HT-29 (cell line): Measurements from ENCODE around the gene CACNA1C. TPM values are rescaled to one million over a fixed set of nuclear protein-coding genes. Genes with fewer than 3 reads are reported as not detected.
"Not testable (repeated sequence)": the region's sequence is repeated elsewhere in the genome, so short reads cannot be mapped to it uniquely, and the experiment has no call there.

Experiments used
- DNase-seq: peaks from one replicate; pipeline ENCODE4 v3.0.0-alpha.2; 2015; ENCODE audit warnings: low spot score
- total RNA-seq: library from RNA; depleted of rRNA; stranded (reverse); fragments of >200 nt; shearing (Covaris generic); gene quantifications from 2 replicates; pipeline ENCODE4 v1.2.3, GENCODE V29; 2014

Gene CACNA1C
- total RNA-seq, 1 experiment from 2014 or later, result under 0.01 TPM

DNA sequence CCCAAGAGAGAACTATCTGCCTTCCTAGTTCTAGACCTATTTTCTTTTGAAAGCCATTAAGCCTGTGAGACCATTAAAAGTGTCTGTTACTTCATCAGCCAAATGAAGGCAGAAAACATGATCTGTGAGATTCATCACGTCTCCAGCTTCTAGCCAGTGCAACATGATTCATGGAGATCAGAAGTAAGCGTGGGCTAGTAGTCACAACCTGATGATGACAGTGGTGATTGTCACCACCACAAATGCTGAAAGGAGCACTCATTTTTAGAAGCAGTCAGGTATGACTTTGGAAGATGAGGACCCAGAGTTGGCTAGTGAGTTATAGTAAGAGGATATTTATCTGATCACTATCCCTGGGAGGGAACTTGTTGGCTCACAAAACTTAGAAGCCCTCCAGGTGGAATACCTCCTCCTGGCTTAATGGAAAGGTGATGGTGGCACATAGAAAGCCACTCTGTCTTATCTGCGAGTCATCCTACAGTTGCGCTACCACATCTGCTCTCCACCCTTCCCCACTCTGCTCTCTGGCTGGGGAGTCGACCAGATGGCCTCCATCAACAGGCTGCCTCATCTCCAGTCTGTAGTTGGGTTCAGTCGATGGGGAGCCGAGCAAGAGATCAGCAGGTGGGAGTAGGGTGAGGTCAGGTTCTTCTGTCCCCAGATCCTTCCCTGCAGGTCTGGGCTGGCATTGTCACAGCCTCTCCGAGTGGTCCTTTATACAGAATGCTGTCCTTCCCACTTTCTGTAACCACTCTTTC, 424.4 kb downstream of the CACNA1C start:
- DNase-seq, result no peak

DNA sequence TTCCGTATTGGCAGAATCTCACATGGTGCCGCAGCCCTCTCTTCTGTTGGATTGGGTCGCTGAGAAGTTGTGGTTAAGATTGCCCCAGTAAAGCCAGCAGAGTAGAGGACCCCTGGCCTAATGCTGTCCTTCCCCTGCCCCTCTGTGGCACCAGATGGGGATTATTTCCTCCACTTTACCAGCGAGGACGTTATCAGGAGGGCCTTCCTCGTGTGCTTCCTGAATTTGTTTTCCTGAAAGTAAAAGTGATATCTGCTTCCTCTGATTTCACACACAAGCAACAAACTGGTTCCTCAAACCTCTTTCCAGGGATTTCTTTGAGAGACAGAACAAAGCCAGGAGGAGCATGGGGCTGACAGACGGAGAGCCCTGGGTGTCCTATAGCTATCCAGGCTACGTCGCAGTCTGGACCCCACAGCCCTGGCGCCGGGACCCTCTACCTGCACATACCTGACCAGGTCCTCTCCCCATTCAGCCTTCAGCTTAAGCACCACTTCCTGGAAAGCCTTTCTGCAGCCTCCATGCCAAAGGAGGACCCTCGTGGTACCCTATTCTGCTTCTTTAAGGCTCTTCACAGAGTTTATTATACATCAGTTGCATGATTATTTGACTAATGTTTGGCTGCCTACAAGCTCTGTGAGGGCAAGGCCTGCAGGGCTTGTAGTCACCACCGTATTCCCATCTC, 427.2 kb downstream of the CACNA1C start:
- no peak for DNase-seq

DNA sequence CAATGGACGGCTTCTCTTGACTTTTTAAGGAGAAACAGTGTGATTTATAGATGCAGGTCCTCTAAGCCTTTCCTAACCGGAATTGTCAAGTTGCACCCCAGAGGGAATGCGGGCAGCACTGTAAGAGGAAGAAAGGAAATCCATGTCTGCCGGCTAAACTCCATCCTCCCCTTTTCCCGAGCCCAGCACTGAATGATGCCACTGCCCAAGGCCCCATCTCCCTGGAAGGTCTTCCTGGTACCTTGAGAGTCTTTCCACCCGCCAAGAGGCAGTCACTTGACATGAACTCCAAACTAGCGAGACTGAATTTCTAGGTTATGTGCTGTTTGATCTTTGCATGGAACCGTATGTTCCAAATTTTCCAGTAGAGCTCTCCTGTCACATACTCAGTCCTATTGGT, 428.6 kb downstream of the CACNA1C start:
- DNase-seq, result no peak

DNA sequence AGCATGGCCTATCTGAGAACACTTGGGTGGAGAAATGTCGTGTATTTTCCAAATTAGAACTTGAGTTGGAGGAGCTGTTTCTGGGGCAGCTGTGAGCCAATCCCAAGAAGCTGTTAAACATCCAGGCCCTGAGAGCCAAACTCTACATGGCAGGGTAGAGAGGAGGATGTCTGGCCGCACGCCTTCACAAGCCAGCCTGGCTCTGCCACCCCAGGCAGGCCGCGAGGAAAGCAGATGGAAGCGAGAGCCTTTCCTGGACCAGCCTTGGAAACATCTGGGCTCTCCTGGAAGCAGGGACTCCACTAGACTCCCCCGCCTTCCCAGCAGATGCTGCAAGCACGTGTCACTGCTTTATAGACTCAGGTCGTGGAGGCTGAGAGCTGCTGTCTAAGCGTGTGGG, 429.2 kb downstream of the CACNA1C start:
- no peak for DNase-seq

DNA sequence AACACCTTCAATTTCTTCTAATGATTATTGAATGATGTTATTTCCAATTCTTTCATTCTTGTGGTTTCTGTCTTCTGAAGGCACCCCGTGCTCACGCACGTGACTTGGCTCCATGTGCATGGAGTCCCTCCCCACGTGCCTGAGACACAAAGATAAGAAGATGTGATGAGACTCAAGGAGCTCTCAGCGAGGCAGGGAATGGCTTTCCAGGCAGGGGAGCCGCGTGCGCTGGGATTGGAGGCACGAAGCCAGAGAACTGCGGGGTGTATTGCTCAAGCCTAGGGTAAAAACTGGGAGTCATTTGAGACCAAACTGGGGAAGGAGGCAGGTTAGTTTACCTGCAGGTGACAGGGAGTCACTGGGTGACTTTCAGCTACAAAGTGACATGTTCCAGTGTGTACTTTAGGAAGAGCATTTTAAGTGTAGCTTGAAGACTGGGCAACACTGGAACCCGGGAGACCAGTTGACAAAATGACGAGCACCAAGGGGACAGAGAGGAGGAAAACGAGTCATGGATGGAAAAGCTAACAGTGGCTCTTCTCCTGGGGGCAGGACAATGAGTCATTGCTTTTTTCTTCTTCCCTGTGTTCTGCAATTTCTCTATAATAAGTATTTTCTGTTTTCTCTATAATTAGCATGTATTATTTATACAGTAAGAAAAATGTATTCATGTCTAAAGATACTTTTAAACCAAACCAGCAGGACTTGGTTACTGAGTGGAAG, 430.3 kb downstream of the CACNA1C start:
- no peak for DNase-seq

DNA sequence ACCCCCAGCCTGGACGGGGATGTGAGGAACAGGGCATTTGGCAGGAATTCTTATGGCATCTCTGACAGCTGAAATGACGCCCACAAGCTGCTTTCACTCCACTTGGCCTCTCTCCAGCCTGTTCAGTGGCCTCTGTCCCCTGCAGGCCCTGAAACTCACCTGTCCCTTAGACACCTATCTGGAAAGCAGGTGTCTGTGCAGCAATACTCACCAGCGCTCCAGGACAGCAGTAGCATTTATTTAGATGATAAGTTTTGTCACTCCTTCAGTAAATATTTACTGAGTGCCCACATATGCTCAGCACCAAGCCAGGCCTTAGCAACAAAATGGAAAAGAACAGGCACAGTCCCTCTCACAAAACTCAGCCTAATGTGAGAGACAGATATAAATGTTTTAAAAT, 430.9 kb downstream of the CACNA1C start:
- DNase-seq, result no peak

DNA sequence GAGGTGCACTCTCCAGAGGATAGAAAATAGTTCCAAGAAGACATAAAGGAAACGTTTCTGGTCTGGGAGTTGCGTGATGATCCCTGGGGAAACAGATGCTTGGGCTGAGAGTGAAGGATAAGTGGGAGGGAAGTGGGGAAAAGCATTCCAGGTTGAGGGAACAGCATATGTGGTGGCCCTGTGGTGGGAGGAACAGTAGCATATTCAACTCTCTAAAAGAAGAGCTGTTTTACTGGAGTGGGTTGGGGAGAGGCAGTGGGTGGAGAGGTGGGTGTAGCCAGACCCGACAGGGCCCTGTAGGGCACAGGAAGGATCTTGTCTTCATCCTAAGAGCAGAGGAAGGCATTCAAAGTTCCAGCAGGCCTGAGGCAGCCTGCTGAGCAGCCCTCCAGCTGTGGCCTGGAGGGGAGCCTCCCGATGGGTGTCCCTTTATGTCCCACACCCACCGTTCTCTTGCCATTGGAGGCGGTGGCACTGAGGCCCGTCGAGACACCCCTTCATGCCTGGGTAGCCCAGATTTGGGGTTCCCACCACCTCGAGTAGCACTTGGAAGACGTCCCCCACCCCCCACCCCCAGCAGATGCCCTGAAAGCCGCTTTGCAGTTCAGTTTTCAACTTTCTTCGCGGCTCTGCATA, 431.5 kb downstream of the CACNA1C start:
- DNase-seq, result no peak

DNA sequence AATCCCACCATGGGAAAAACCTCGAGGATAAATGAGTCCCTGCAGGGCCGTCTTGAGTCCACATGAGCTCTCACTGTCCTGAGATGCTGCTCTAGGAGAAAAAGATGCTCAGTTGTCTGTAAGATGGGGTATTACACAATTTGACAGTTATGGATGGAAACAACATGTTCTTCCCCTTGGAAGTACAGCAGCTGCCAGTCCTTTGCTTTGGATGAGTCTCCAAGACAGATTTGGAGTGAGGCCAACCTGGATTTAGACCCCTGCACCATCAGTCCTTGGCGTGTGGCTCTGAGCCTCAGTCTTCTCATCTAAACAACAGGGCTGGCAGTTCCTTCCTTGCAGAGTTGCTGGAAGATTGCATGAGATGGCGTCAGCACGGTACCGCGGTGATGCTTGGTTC, 432.9 kb downstream of the CACNA1C start:
- DNase-seq, result no peak

DNA sequence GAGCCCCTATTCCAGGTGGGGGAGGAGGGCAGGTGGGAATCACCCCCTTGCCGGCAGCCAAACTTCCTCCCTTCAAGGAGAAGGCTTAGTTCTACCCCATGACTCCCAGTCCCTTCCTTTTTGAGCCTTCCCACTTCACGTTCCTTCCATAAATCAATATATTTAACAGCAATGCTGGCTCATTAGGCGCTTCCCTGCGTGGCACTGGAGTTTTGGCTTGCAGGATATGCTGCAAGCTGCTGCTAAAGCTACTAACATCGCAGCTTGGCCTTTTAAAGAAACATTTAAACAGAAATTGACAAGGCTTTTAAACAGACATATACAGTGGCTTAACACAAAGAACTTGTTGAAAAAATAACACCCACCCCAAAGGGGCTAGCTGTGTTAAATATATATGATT, 434.0 kb downstream of the CACNA1C start:
- no peak for DNase-seq

DNA sequence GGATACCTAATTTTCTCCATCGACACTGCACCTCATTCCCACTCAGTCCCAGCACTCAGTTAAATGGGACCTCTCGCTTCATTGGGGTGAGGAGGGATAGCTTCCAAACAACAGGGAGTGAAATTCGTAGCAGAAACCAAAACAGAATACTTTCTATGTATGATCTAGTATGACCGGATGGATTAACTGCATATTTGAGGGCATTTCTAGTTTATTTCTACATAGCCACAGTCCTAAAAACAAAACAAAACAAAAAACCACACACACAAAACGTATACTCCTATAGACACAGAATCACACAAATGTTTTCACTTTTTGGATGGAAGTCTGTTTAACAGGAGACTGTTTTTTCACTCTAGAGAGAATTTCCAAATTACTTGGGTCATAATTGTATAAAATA, 434.5 kb downstream of the CACNA1C start:
- DNase-seq, result no peak

DNA sequence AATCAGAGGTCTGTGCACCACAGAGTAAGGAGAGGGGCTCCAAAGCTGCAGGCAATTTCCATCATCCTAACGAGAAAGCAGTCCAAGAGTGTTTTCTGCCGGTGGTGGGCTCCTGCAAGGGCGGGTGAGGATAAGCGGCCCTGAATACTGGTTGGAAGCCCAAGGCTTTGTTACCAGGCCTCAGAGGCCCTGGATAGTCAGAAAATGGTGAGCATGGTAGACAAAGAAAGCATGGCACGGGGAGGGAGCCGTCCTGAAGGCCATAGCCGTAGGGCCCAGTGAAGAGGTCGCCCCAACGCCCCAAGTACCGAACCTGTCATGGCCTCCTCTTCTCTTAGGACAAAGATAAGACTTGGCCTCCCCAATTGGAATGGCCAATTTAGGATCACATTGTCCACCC, 435.3 kb downstream of the CACNA1C start:
- DNase-seq, result no peak

DNA sequence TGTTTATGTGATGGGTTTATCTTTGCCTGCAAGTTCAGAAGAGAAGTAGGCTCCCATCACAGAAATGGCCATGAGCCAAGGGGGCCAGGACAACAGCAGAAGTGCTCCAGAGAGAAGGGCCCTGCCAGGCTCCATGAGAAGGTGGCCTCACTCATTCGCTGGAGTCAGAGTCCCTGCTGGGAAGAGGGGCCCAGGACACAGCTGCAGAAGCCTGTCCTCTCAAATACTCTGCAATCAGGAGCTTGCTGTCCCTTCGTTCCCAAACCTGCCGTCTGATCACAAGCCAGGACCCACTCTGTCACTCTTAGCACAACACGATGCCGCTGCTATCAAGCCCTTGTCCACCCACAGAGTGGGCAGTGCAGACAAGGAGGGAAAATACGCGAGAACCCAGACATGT, 435.8 kb downstream of the CACNA1C start:
- DNase-seq, result no peak

DNA sequence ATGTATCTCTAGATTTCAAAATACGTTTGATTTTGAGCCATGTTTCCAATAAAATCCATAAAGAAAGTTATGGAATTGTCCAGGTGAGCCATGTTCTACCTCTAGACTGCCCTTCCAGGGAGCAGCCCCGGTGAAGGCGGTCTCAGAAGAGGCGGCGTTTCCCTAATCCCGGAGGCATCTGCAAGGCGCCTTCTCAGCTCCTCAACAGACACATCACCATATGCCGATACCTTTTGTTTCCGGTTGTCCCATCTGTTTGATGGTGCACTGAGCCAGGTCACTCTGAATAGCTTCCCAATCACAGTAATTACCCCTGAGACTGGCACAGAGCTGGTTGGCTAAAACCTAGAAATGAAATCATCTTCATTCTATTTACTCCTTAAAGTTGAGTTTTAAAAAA, 436.5 kb downstream of the CACNA1C start:
- DNase-seq, result no peak

DNA sequence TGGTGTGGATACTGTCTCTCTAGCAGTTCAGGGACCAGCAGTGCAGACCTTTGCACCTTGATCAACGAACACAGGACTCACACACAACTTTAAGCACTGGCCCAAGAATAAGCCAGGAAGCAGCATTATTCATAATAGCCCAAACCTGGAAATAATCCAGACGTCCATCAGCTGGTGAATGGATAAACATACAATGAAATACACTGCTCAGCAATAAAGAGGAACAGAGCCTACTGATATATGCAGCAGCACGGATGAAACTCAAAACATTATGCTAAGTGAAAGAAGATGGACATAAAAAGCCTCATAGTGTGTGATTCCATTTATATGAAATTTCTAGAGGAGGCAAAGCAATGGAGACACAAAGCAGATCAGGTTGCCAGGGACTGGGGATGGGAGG, 438.0 kb downstream of the CACNA1C start:
- DNase-seq, result no peak

DNA sequence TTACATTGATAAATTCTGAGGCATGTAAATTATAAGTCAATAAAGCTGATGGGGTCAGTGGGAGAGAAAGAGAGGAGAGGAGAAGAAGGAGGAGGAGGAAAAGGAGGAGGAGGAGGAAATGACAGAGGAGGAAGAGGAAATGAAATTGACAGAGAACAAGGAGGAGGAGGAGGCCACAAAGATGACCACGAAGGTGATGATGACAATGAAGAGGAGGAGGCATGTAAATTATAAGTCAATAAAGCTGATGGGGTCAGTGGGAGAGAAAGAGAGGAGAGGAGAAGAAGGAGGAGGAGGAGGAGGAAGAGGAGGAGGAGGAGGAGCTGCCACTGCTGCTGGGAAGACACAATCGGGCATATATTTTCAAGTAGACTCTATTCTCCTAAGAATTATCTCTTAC, 438.6 kb downstream of the CACNA1C start:
- DNase-seq, result not testable (repeated sequence)

DNA sequence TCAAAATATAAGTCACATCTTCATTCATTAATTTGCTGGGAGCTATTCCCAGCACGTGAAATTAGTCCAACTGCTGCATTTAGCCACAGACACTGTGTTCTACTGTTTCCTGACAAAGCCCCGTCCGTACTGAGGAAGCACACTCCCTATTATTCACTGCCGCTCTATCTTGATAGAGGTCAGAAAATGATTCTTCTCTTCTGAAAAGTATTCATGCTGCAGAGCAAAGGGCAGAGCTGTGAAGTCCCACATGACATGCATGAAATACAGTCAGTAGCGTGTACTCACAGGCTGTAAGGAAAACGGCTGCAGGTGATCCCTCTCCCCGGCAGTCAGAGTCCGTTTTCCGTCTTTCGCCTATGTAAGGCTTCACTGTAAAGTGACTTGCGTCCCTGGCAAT, 439.4 kb downstream of the CACNA1C start:
- no peak for DNase-seq

DNA sequence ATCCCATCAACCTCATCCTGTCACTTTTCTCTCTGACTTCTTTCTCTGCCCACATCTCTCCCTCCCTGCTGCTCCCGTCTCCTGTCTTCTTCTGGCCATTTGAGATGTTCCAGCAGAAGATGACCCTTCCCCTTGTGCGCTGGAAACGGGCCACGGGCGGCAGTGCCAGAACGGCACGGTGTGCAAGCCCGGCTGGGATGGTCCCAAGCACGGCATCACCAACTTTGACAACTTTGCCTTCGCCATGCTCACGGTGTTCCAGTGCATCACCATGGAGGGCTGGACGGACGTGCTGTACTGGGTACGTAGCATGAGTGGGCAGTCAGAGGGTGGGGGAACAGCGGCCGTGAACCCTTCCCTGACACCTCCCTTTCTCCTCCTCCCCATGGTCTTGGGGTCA, 440.3 kb downstream of the CACNA1C start:
- no peak for DNase-seq

DNA sequence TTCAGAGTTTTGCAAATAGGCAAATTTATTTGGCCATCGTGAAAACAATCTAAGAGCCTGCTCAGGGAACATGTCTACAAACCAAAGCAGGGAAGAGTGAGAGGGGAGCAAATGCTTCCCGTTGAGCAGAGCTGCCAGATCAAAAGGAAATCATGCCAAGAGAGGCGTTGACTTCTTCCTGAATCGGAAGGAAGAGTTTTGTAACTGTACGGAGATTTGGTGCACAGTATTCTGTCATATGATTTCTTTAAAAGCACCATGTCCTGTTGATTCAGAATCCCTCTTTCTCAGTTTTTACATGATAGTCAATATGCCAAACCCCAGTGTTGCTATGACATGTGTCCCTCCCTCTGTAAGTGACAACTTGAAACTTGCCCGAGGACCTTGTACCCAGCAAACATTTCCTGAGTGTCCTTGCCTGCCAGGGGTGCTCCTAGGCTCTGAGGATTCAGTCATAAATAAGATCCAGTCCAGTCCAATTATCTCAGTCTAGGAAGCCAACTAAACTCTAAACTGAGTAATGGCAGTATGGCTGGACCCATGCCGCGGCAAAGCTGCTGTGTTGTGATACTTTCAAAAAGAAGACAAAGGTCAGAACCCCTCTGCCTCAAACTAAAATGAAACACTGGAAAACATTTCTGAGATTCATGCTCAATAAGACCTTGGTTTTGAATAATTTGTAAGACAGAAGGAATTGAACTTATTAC, 441.9 kb downstream of the CACNA1C start:
- DNase-seq, result no peak

DNA sequence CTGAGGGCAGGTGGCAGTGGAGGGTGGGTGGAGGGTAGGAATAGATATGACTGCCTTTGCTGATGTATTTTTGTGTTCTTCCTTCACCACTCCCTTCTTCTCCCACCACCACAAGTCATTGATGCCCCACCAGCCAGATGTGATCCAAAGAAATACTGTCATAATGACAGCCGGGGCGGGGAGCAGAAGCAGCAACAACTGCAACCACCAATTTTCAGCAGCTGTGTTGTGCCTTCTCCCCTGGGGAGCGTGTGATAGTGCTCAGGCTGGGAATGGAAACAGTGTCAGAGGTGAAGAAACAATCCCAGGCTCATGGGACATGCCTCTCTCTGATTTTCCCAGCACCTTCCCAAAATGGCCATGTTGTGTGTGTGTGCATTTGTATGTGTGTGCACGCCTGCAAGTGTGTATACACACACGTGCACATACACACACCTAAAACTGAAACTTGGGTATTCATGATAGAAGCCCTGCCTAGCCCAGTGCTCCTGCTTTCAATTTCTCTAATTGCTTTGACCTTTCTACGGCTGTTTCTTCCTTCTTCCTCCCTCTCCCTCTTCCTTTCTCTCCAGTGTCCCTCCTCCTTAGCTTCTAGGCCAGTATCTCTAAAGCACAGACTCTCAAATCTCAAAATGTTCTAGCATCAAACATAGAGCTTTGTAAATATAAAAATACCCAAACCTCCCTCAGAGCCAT, 442.8 kb downstream of the CACNA1C start:
- DNase-seq, result no peak

DNA sequence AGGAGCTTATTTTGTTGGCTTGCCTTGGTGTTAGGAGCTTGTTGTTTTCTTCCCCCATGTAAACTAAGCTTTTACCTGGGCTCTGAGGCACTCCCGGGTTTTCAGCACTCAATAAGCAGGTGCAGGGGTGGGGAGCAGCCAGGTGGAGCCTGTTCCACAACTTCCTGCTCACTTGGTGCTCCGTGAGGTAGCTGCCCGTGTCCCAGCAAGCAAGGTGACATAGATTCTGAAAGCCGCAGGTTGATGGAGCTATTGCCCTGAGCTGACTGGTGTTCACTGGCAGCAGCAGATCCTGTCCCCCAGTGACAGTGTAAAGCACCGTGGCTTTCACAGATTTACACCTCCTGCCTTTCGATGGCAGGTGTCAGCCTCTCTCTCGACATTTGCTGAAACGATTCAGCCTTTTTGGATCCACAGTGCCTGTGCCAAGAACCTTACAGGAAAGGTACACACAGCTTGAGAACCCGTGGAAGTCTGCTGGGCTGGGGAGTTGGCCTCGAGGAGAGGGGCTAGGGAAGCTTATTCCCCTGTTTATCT, 446.2 kb downstream of the CACNA1C start:
- DNase-seq, result peak; percentile 18
